Right hindlimb (tissue), 1 donor: ENCODE data around the gene TLR7.
A peak's percentile ranks its signal among the peaks of the same experiment; 100 is the strongest.

Source experiments
- DNase-seq: peaks from one replicate; pipeline ENCODE4 v3.0.0-alpha.2; 2018

The TLR7 gene

GRCh38 chrX:12891915-12892506 is 25.1 kb downstream of the TLR7 start:
- no peak for DNase-seq

- DNase-seq = no peak
Measured at GRCh38 chrX:12892716-12893115, 25.8 kb downstream of the TLR7 start.

DNA sequence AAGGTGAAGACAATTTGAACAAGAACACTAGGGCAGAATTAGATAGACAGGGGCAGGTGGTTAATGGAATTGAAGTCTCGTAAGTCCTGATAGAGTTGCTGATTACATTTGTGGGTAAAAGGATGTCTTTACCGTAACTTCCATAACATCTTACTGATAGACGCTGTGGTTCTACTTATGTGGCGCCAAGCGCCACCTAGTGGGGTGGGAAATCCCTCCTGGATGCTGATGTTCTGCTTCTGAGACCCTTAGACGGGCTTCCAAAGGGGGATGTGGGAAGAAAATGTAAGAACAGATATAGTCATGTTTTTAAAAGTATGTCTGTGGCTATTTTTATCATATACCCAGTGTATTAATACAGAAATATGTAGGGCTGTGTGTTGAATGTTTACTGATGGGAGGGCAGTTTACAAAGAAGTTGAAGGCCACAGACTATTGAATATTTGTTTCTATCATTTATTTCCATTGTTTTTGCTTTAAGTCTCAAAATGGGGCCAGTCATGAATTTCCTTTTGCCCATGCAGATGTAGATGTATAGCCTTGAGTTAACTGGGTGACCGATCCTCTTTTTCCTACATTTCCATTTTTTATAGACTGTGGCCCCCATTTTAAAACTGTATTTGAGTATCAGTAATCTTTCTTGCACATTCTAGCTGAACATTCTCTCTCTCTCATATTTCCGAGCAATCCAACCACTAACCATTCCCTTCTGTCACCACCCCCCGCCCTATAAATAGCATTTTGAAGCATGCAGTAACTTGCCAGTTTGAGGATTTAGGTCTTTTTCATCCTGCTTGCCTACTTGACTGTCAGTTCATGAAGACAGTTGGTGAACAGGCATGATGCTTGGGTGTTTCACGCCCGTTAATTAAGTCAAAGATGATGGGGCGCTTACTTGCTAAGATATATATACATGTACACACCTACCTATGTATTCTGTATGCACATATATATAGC is 27.5 kb downstream of the TLR7 start:
- no peak for DNase-seq

DNA sequence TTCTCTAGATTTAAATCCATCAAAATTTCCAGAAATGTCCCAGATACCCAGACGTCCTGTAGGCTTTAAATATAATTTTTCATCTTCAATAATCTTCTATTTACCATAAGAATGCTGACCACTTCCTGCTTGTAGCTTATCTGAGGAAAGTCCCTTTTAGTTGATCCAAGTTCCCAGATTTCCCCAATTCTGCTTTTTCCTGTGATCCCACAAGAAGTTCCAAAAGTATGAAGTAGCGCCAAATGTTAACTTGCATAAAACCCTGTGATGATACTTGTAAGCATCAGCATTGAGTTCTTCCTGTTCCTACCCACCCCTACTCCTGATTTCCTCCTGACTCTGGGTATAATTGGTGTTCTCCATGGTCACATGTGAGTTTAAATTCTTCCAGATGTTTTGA is 29.0 kb downstream of the TLR7 start:
- DNase-seq = no peak

DNA sequence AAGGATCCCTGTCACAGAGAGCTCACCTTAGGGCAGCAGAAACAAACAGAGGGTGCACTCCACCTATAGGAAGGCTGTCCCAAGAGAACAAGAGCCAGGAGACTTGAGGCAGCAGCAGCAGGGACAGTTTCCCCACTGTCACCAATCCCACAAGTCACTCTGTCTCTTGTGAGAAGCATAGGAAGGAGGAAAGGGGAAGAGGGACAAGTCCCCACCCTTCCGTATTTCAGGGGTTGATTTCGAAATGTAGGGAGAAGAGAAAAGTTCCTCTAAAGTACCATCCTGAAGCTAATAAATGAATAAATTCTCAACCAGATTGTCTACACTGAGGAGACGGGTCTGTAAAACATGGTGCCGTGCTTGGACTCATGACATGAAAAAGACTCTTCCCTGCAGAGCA is 30.1 kb downstream of the TLR7 start:
- DNase-seq = no peak

GRCh38 chrX:12898073-12898472 is 31.2 kb downstream of the TLR7 start:
- DNase-seq = no peak

DNA sequence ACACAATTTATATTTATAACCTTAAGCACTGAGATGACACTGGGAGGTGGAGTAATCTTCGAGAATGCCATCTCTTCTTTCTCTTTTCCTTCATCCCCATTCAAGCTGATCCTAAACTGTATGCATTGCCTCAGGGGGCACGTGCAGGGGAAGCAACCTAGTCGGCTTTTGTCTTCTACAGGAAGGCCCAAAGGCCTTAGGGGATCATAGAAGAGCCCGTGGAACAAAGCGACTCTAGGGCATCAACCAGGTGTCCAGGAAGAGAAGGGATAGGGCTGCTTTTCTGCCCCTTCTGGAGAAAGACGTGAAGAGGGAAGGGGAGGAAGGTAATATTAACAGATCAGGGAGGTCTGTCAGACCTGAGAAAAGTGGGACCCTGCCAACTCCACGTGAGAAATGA is 32.6 kb downstream of the TLR7 start:
- DNase-seq = no peak

DNA sequence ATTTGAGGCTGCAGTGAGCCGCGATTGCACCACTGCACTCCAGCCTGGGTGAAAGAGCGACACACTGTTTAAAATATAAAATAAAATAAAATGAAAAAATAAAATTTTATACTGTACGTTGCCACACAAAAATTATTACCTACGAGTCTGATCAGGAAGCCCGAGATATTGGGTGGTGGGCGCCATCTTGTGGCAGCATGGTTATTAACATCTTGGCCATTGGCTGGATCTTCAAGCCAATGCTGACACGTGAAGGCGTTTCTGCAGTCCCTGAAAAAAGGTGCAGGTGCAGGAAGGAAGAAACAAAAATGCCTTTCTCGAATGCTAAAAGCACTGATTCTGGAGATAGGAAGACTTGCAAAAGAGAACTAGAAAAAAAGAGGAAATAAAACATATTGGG is 34.6 kb downstream of the TLR7 start:
- peak; percentile 47 for DNase-seq

DNA sequence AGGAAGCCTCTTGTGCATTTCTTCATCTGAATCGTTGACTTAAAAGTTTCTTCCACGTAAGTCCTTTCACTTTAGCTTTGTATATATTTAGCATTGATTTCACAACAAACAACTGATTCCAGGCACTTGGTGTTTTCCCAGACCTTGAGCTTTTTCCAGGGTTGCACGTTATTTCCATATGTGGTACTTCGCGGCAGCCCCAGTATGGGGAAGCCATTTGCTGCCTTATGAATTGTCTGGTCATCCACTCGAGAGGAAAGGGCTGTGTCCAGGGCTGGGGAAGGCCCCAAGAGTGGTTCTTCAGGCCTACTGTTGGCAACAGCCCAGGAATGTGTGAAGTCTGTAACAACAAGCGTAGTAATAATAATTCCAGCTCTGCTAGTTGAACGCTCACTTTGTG is 36.8 kb downstream of the TLR7 start:
- DNase-seq = no peak

GRCh38 chrX:12906046-12906761 is 39.3 kb downstream of the TLR7 start, which contains the start of gene TLR8:
Gene TLR8, plus strand, starts transcription at chrX:12906620. Its CDS starts 87 bp downstream, at chrX:12906707.
- no peak for DNase-seq

GRCh38 chrX:12910423-12911121 is 43.7 kb downstream of the TLR7 start:
- no peak for DNase-seq

- no peak for DNase-seq
Measured at GRCh38 chrX:12911122-12911470, 44.2 kb downstream of the TLR7 start.

DNA sequence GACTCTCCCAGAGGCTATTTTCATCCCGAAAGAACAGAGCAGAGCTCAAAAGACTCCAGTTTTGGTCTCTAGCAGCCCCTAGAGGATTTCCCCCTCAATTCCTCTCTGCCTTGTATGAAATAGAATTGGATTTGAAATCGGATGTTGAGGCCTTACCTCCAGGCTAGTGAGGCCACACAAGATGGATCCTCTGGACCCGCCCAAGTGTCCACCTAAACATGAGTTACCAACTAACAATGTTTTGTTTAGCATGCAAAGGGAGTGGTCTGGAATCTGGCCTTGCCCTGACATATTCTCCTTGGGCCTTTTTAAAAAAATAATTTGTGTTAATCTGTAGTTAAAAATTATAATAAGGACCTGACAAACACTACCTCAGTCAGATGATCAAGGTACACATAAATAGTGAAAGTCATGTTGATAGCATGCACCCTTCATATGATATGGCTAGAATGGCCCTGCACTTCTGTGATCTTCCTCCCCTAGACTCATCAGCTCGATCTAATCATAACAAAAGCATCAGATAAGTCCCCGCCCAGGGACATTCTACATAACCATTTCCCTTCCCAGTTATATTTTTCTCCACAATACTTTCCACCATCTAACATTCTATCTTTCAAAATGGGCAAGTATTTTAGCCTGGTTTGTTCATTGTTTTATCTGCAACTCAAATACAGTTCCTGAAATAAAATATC is 46.1 kb downstream of the TLR7 start:
- DNase-seq = no peak

- DNase-seq = no peak
Measured at GRCh38 chrX:12917753-12918152, 50.9 kb downstream of the TLR7 start.

GRCh38 chrX:12919051-12919450 is 52.2 kb downstream of the TLR7 start:
- no peak for DNase-seq

- no peak for DNase-seq
Measured at GRCh38 chrX:12919620-12920019, 52.7 kb downstream of the TLR7 start.

- no peak for DNase-seq
Measured at GRCh38 chrX:12920990-12921389, 54.1 kb downstream of the TLR7 start.

GRCh38 chrX:12921886-12922598 is 55.2 kb downstream of the TLR7 start:
- no peak for DNase-seq

DNA sequence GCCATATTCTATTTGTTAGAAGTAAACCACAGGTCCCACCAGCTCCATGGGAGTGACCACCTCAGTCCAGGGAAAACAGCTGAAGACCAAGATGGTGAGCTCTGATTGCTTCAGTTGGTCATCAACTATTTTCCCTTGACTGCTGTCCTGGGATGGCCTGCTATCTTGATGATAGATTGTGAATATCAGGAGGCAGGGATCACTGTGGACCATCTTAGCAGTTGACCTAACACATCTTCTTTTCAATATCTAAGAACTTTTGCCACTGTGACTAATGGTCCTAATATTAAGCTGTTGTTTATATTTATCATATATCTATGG is 55.7 kb downstream of the TLR7 start:
- no peak for DNase-seq

DNA sequence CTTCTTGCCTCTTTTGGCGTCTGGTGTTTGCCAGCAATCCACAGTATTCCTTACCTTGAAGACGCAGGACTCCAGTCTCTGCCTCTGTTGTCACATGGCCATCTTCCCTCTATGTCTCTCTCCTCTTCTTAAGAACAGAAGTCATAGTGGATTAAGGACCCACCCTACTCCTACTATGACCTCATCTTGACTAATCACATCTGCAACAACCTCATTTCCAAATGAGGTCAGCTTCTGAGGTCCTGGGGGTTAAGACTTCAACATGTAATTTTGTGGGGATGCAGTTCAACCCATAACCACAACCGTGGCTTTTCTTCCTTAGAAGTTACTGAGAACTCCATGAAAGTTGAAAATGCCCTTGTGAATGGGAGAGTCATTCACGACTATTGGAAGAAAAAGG is 62.8 kb downstream of the TLR7 start:
- DNase-seq = no peak

GRCh38 chrX:12930150-12930549 is 63.3 kb downstream of the TLR7 start:
- no peak for DNase-seq

DNA sequence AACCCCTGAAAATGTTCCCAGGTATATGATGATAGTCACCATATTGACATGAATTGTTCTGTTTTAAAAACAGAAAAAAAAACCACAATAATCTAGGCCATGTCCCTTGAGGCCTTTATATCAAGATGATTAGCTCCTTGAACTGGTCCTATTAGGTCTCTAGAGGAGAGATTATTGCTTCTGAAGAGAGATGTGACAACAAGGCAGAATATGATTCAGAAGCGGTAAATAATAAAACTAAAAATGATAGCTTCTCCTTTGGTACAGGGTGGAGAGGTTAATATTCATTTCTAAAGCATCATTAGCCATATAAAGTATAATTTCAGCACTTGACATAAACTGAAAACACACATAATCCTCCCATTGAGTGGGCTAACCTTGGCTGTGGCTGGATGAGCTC is 65.4 kb downstream of the TLR7 start:
- no peak for DNase-seq
